ENCODE results near the gene PREB. TPM values are rescaled to one million over a fixed set of nuclear protein-coding genes. Genes with fewer than 3 reads are reported as not detected.
A peak's percentile ranks its signal among the peaks of the same experiment; 100 is the strongest.

PREB gene, protein sequence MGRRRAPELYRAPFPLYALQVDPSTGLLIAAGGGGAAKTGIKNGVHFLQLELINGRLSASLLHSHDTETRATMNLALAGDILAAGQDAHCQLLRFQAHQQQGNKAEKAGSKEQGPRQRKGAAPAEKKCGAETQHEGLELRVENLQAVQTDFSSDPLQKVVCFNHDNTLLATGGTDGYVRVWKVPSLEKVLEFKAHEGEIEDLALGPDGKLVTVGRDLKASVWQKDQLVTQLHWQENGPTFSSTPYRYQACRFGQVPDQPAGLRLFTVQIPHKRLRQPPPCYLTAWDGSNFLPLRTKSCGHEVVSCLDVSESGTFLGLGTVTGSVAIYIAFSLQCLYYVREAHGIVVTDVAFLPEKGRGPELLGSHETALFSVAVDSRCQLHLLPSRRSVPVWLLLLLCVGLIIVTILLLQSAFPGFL
- total RNA-seq (2014; rRNA removed; shearing (Covaris generic)) = 113 and 116 TPM in 2 replicates
- total RNA-seq (2022) = 96.8 and 106 TPM in 2 replicates
- percentile 75 among the genes with signal in this experiment for Bru-seq, nascent RNA
- percentile 79 among the genes with signal in this experiment for BruChase-seq, experiment 1, labeled RNA remaining after a 6-hour chase
- BruChase-seq, experiment 2, labeled RNA remaining after a 2-hour chase = percentile 89 among the genes with signal in this experiment
- long read RNA-seq, transcript PREB-201 (9 exons, 2,166 nt) = major isoform, 270 of 373 reads
- long read RNA-seq, partial matches to known transcripts = 29 of 373 reads
- long read RNA-seq, other reads (novel, unspliced or antisense) = 71 of 373 reads

DNA sequence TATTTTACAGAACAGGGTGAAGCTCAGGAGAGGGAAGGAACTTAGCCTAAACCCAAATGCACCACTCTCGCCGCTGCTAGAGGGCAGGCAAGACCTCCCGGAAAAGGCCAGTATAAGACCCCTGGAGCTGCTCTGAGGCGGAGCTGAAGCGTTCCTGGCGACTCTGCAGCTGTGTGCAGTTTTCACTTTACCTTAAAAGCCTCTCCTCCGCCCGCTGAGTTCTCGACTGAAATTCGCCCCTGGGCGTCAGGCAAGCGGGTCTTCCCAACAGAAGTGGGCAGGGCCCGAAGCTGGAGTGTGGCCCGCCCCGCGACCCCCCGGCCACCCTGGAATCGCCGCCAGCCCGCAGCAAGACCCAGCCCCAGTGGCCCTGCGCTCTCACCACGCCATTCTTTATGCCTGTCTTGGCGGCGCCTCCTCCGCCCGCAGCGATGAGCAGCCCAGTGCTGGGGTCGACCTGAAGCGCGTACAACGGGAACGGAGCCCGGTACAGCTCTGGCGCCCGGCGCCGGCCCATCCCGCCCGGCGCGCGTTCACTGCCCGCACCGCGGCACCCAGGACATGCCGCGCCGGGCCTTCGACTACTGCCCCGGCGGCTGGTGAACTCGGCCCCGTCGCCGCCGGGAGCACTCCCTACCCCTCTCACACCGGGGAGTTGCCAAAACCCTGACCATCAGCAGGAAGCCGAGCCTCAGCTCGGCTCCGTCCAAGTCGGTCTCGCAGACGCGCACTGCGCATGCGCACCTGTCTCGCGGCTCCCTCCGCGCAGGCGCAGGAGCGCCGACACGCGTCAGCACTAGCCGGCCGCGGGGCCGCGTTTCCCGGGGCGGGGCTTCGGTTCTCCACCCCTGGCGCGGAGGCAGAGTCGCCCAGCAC, at the start of gene PREB:
Gene PREB, minus strand, starts transcription at position 732 of the 876 bp plus-strand sequence. Its CDS starts 215 bp downstream, at position 517.
- H3K4me1 ChIP-seq (ENCODE audit: insufficient read depth, low read length, poor library complexity, severe bottlenecking) = peaks cover 20% of the 10 kb centered on the region
- H3K36me3 ChIP-seq (ENCODE audit: insufficient read depth, low read length) = peaks cover 44% of the 10 kb centered on the region
- peaks cover 20% of the 10 kb centered on the region for H3K79me2 ChIP-seq (ENCODE audit: insufficient read depth, low read depth, low read length)
- TF ChIP-seq, protein P1, sequence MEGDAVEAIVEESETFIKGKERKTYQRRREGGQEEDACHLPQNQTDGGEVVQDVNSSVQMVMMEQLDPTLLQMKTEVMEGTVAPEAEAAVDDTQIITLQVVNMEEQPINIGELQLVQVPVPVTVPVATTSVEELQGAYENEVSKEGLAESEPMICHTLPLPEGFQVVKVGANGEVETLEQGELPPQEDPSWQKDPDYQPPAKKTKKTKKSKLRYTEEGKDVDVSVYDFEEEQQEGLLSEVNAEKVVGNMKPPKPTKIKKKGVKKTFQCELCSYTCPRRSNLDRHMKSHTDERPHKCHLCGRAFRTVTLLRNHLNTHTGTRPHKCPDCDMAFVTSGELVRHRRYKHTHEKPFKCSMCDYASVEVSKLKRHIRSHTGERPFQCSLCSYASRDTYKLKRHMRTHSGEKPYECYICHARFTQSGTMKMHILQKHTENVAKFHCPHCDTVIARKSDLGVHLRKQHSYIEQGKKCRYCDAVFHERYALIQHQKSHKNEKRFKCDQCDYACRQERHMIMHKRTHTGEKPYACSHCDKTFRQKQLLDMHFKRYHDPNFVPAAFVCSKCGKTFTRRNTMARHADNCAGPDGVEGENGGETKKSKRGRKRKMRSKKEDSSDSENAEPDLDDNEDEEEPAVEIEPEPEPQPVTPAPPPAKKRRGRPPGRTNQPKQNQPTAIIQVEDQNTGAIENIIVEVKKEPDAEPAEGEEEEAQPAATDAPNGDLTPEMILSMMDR (conservative IDR thresholded peaks at IDR 0.05; ENCODE audit: low read length) = peak; percentile 79
- no peak for TF ChIP-seq EZH2phosphoT487 (IDR thresholded peaks at IDR 0.05; ENCODE audit: borderline replicate concordance, low read depth, low read length)
- peak within 1 kb of the TSS; percentile 99 for H3K4me2 ChIP-seq (ENCODE audit: low read length)
- ChIA-PET CTCF (ENCODE audit: unreplicated experiment) (interaction anchor here (0.5 to 1.7 kb wide), 14 partner anchors 9 to 288 kb away, joined by 3 to 18 read pairs (median 3); no protein-coding TSS in a partner anchor), POLR2A (interaction anchor here (0.5 to 2.2 kb wide), 20 partner anchors 9 to 1852 kb away, joined by 3 to 13 read pairs (median 4); partner anchors contain the start of genes ATRAID, SLC30A3 and SLC5A6)
- peak within 1 kb of the TSS; percentile 87; the same call in 1 of the 2 replicates for H2AFZ ChIP-seq (ENCODE audit: low read length)
- intact Hi-C loops (cut with micrococcal nuclease; ENCODE audit: unreplicated experiment) = loop anchor here (1.0 to 5.0 kb wide), 4 partner anchors 31 to 78 kb away; partner anchors contain the start of genes ATRAID and SLC5A6
- DNase-seq (ENCODE audit: low spot score) = peak; percentile 99
- peak within 1 kb of the TSS; percentile 96 for H3K4me3 ChIP-seq (ENCODE audit: low read depth, low read length, poor library complexity, severe bottlenecking)
- H4K20me1 ChIP-seq (ENCODE audit: insufficient read depth, low read length) = peaks cover 5% of the 10 kb centered on the region; the same call in 1 of the 2 replicates
- no peaks in the 10 kb centered on the region for H3K9me3 ChIP-seq (ENCODE audit: low read length)
- H3K9me2 ChIP-seq (ENCODE audit: insufficient read depth, low read length) = no peaks in the 10 kb centered on the region
- no TSS peak for BruUV-seq (replicated peaks)
- H3K27ac ChIP-seq (ENCODE audit: low read depth, low read length, poor library complexity, severe bottlenecking) = peak within 1 kb of the TSS; percentile 68

DNA sequence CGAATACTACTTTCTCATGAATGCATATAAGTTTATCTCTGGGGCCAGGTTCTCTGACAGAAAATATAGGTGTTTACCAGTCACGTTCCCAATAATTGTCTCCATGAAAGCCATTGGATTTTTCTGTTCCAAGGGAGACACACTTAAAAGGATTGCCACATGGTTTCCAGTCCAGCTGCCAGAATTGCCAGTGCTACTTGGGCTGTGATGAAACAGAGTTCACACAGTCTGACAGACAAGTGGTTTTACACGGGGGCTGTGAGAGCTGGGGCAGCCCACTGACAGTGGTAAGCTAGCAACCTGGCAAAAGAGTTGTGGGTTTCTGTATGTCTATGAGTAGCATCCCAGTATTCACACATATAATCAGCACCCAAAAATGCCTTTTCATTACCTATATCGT, 49.7 kb upstream of the PREB start:
- Histone ChIP-seq H3K36me3 (ENCODE audit: insufficient read depth, low read length) (no peaks in the 10 kb centered on the region), H3K27ac (ENCODE audit: low read depth, low read length, poor library complexity, severe bottlenecking) (no peak overlapping the region), H3K4me3 (ENCODE audit: low read depth, low read length, poor library complexity, severe bottlenecking) (no peak overlapping the region), H3K9me3 (ENCODE audit: low read length) (no peaks in the 10 kb centered on the region), H3K9me2 (ENCODE audit: insufficient read depth, low read length) (no peaks in the 10 kb centered on the region), H3K79me2 (ENCODE audit: insufficient read depth, low read depth, low read length) (no peaks in the 10 kb centered on the region), H3K4me2 (ENCODE audit: low read length) (no peak overlapping the region), H3K4me1 (ENCODE audit: insufficient read depth, low read length, poor library complexity, severe bottlenecking) (peaks cover 32% of the 10 kb centered on the region), H4K20me1 (ENCODE audit: insufficient read depth, low read length) (no peaks in the 10 kb centered on the region), H2AFZ (ENCODE audit: low read length) (peak overlapping the region; percentile 7; the same call in 1 of the 2 replicates)
- POLR2A ChIA-PET = no interaction called here
- DNase-seq (ENCODE audit: low spot score) = no peak
- intact Hi-C loops (cut with micrococcal nuclease; ENCODE audit: unreplicated experiment) = no loop called here
- BruUV-seq (replicated peaks) = no TSS peak
- CTCF ChIA-PET (ENCODE audit: unreplicated experiment) = no interaction called here
- TF ChIP-seq, protein P1 (conservative IDR thresholded peaks at IDR 0.05; ENCODE audit: low read length) = no peak
- no peak for TF ChIP-seq EZH2phosphoT487 (IDR thresholded peaks at IDR 0.05; ENCODE audit: borderline replicate concordance, low read depth, low read length)
